GM12892 (cell line): ENCODE results near the gene ELL.

ENCODE experiments used
- DNase-seq: peaks from one replicate; pipeline ENCODE4 v3.0.0; 2011; ENCODE audit not compliant: insufficient read length
- FAIRE-seq: peaks from 2 replicates; lab custom pipeline; 2011; peaks lifted over from hg19 to GRCh38; lab: Jason Lieb, UNC
- POLR2A ChIP-seq: IDR thresholded peaks from 2 replicates; pipeline ENCODE4 v1.6.1; 2011; ENCODE audit warnings: low read depth, low read length, control low read depth
- POLR2AphosphoS5 ChIP-seq: IDR thresholded peaks from 2 replicates; pipeline ENCODE4 v1.6.1; 2011; ENCODE audit warnings: low read depth, low read length, control low read depth
- TAF1 ChIP-seq: IDR thresholded peaks from 2 replicates; pipeline ENCODE4 v1.6.1; 2011; ENCODE audit warnings: low read depth, mild to moderate bottlenecking, control low read depth, low read length, borderline replicate concordance

The ELL gene

DNA sequence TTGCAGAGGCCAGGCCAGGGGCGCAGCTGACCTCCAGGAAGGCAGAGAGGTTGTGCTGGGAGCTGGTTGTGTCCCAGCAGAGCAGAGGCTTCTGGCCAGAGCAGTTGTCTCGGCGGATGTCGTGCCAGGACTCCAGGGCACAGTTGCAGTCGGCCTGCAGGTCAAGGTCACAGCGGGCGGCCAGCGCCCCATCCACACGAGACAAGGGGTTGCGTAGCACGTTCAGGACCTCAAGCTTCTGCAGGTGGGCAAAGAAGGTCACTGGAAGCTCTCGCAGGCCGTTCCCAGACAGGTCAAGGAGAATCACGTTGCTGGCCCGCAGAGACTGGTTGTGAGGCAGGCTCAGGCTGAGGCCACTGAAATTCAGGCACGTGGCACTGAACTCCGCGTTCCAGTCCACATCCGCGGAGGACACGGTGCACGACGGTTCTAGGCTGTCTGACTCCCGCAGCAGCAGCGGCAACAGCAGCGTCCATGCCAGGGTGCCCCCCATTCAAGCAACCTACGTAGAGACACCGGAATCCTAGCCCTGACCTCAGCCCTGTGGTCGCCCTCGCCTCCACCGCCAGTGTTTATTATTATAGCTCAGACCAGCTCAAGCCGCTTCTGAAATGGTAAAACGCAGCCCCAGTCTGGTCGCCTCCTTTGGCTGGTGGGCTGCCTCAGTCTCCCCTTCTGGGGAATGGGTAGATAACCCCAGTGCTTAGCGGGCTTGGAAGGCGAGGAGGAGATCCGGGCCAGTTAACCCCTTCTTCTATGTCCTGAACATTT lies 125.2 kb downstream of the ELL start:
- TF ChIP-seq POLR2A (no peak), TAF1 (no peak), POLR2AphosphoS5 (no peak)
- FAIRE-seq (no peak), DNase-seq (no peak)

DNA sequence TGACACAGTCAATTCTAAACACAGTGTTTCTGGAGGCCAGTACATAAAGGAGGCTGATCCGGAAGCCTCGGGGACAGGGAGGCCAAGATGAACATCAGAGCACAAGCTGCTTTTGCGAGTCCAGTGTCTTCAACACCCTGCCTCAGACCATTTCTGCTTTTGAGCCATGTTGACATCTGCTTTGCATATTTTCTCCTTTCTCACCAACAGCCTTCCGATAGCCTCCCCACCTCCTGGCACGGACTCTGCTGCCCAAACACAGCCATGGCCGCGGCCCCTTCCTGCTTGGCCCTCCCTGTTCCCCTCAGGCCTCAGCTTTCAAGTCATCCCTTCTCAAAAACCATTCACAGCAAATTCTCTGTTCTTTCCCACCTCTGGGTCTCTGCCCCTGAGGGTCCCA lies 128.0 kb downstream of the ELL start:
- FAIRE-seq (peak; percentile 80), DNase-seq (no peak)
- no peak for TF ChIP-seq POLR2AphosphoS5
- TF ChIP-seq TAF1, result no peak
- no peak for TF ChIP-seq POLR2A

DNA sequence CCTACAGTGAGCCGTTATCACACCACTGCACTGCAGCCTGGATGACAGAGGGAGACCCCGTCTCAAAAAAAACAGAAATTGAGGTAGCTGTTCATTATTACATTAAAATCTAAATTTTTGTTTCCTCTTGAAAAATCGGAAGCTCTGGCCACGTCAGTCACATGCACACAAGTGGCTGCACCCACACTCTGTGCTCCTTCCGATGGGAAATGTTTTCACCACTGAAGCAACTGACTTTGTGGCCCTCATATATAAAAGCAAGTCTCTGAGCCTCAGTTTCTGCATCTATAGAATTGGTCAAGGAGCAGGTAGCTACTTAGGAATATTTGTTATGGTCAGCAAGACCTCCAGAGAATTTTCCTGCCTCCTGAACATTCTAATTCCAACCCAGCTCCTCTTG lies 128.9 kb downstream of the ELL start:
- FAIRE-seq, result no peak
- no peak for DNase-seq

More for the DNA sequence above, 128.9 kb downstream of the ELL start:
- no peak for TF ChIP-seq POLR2A
- no peak for TF ChIP-seq POLR2AphosphoS5
- no peak for TF ChIP-seq TAF1
